CD8-positive, alpha-beta memory T cell (primary cell): ENCODE data around the gene CACNA1S. TPM values are rescaled to one million over a fixed set of nuclear protein-coding genes. Genes with fewer than 3 reads are reported as not detected.

Experiments used
- CTCF ChIA-PET: fragments of 350-600 bp; sonication (Branson Sonifier 250); formaldehyde crosslinking; loops from one replicate; lab custom pipeline; 2021; ENCODE audit warnings: antibody characterized with exemption; lab: Charles Lee
- POLR2A ChIA-PET: fragments of 350-600 bp; sonication (Branson Sonifier 250); formaldehyde crosslinking; loops from one replicate; lab custom pipeline; 2021; ENCODE audit warnings: antibody characterized with exemption; lab: Charles Lee
- DNase-seq, 5 donors: peaks; one replicate each; pipeline versions ENCODE4 v3.0.0 to v3.0.0-alpha.2; 2020 to 2022; ENCODE audit warnings: mixed read lengths in 1 of 5
- H3K27ac ChIP-seq: one replicate; pipeline ENCODE4 v1.7.0; 2013; ENCODE audit warnings: low read depth, mild to moderate bottlenecking, low read length, moderate library complexity
- H3K27me3 ChIP-seq: 2 replicates; pipeline ENCODE4 v1.7.0; 2013; ENCODE audit warnings: low read length, mild to moderate bottlenecking; ENCODE audit not compliant: insufficient read depth, poor library complexity, severe bottlenecking
- H3K36me3 ChIP-seq: 2 replicates; pipeline ENCODE4 v1.7.0; 2013; ENCODE audit warnings: mild to moderate bottlenecking, low read length, moderate library complexity; ENCODE audit not compliant: insufficient read depth
- H3K4me1 ChIP-seq: 2 replicates; pipeline ENCODE4 v1.7.0; 2013; ENCODE audit warnings: mild to moderate bottlenecking, low read length, moderate library complexity; ENCODE audit not compliant: insufficient read depth
- H3K4me3 ChIP-seq: 2 replicates; pipeline ENCODE4 v1.7.0; 2013; ENCODE audit warnings: mild to moderate bottlenecking, low read length
- H3K9me3 ChIP-seq: 2 replicates; pipeline ENCODE4 v1.7.0; 2013; ENCODE audit warnings: mild to moderate bottlenecking, low read length
- H3K27ac Mint-ChIP-seq, 8 donors: one replicate each; pipeline ENCODE4 v1.8.0; 2020 to 2021; ENCODE audit warnings: mixed read lengths in 8 of 8, mild to moderate bottlenecking in 6 of 8, inconsistent platforms in 3 of 8, moderate library complexity in 3 of 8
- H3K27me3 Mint-ChIP-seq, 2 donors: one replicate each; pipeline ENCODE4 v1.8.0; 2020 to 2021; ENCODE audit warnings: mixed read lengths in 2 of 2, mild to moderate bottlenecking in 1 of 2, moderate library complexity in 1 of 2
- H3K36me3 Mint-ChIP-seq, 3 donors: one replicate each; pipeline ENCODE4 v1.8.0; 2020 to 2021; ENCODE audit warnings: mixed read lengths in 3 of 3, inconsistent platforms in 1 of 3, mild to moderate bottlenecking in 1 of 3
- H3K4me1 Mint-ChIP-seq, 3 donors: one replicate each; pipeline ENCODE4 v1.8.0; 2020 to 2021; ENCODE audit warnings: mixed read lengths in 3 of 3, inconsistent platforms in 1 of 3, mild to moderate bottlenecking in 1 of 3
- H3K4me3 Mint-ChIP-seq, 7 donors: one replicate each; pipeline ENCODE4 v1.8.0; 2020 to 2021; ENCODE audit warnings: mixed read lengths in 7 of 7, mild to moderate bottlenecking in 6 of 7, moderate library complexity in 4 of 7, inconsistent platforms in 2 of 7
- H3K9me3 Mint-ChIP-seq, 5 donors: one replicate each; pipeline ENCODE4 v1.8.0; 2020 to 2022; ENCODE audit warnings: mixed read lengths in 5 of 5, mild to moderate bottlenecking in 3 of 5, moderate library complexity in 2 of 5, inconsistent platforms in 1 of 5
- polyA plus RNA-seq: library from polyadenylated mRNA; unstranded; fragments of 300-500 nt; fragmentation: Illumina TruSeq; gene quantifications from one replicate; pipeline ENCODE4 v1.2.3, GENCODE V29; 2021
- total RNA-seq, 2 experiments: library from RNA; stranded (reverse); gene quantifications; one replicate each; pipeline ENCODE4 v1.2.3, GENCODE V29; 2021

Gene CACNA1S
- total and polyA plus RNA-seq, 3 experiments from 2014 or later = not detected

- POLR2A ChIA-PET = interaction anchor here (1.1 to 1.7 kb wide), 2 partner anchors 9 to 13 kb away, joined by 3 read pairs; no protein-coding TSS in a partner anchor
- CTCF ChIA-PET = interaction anchor here (0.9 to 2.0 kb wide), 3 partner anchors 13 to 33 kb away, joined by 3 to 5 read pairs (median 5); no protein-coding TSS in a partner anchor
- Histone ChIP-seq H3K36me3 (peaks cover 4% of the 10 kb centered on the region), H3K27ac (no peak overlapping the region), H3K4me1 (peaks cover 74% of the 10 kb centered on the region), H3K27me3 (no peaks in the 10 kb centered on the region), H3K4me3 (no peak overlapping the region), H3K9me3 (no peaks in the 10 kb centered on the region)
- no peak for DNase-seq
- Mint-ChIP-seq H3K4me3 (peak overlapping the region in 1 of 7 donors; percentile 34), H3K4me1 (peaks cover 55 to 70% (median 58%) of the 10 kb centered on the region in 3 donors), H3K27ac (peak overlapping the region in 6 of 8 donors; percentile 30 to 75 (median 60)), H3K9me3 (no peaks in the 10 kb centered on the region), H3K27me3 (no peaks in the 10 kb centered on the region), H3K36me3 (peaks cover 0 to 39% (median 4%) of the 10 kb centered on the region in 3 donors)
Observed at GRCh38 chr1:201009962-201010645, 102.1 kb downstream of the CACNA1S start.

DNA sequence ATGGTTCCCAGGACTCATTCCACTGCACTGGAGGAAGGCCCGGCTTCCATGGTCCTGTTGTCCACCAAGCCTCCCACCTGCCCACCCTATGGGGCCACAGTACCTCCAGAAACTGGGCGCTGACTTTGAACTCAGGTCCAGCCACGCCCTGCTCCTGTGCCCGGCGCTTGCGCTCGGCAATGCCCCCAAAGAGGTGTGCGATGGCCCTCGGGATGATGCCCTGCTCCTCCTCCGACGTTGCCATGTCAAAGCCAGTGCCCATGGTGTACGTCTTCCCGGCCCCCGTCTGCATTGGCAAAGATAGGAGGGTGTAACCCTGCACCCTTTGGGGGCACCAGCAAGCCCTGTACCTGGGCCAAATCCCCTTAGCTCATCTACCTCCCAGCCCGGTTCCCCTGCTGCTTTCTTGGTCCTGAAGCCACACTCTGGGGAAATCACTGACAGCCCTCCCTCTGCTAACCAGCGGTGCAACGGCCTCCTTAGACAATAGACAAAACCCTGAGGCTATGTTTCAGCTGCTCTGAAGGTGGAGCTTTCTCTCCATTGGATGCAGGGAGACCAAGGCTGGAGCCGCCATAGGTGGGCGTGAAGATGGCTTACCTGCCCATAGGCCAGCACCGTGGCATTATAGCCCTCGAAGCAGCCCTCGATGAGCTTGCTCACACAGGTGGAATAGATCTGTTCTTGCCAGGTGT is 103.4 kb downstream of the CACNA1S start:
- H3K4me1 Mint-ChIP-seq = peaks cover 46 to 57% (median 50%) of the 10 kb centered on the region in 3 donors
- H3K27ac ChIP-seq = no peak overlapping the region
- H3K4me1 ChIP-seq = peaks cover 61% of the 10 kb centered on the region
- peaks cover 17% of the 10 kb centered on the region for H3K36me3 ChIP-seq
- peak overlapping the region in 1 of 7 donors; percentile 45 for H3K4me3 Mint-ChIP-seq
- no peak overlapping the region for H3K4me3 ChIP-seq
- H3K9me3 ChIP-seq = no peaks in the 10 kb centered on the region
- H3K36me3 Mint-ChIP-seq = peaks cover 0 to 34% (median 6%) of the 10 kb centered on the region in 3 donors
- no peak for DNase-seq
- no peaks in the 10 kb centered on the region for H3K27me3 ChIP-seq
- POLR2A ChIA-PET = interaction anchor here (1.1 kb wide), 1 partner anchor 11 kb away, joined by 3 read pairs; no protein-coding TSS in a partner anchor
- H3K27ac Mint-ChIP-seq = peak overlapping the region in 6 of 8 donors; percentile 14 to 72 (median 39)
- H3K27me3 Mint-ChIP-seq = no peaks in the 10 kb centered on the region
- no peaks in the 10 kb centered on the region for H3K9me3 Mint-ChIP-seq
- CTCF ChIA-PET = interaction anchor here (1.0 to 1.3 kb wide), 2 partner anchors 12 to 29 kb away, joined by 3 to 4 read pairs; no protein-coding TSS in a partner anchor

GRCh38 chr1:201007481-201007880 is 104.7 kb downstream of the CACNA1S start:
- peaks cover 0 to 27% (median 6%) of the 10 kb centered on the region in 3 donors for H3K36me3 Mint-ChIP-seq
- no peaks in the 10 kb centered on the region for H3K27me3 Mint-ChIP-seq
- peaks cover 48% of the 10 kb centered on the region for H3K4me1 ChIP-seq

DNA sequence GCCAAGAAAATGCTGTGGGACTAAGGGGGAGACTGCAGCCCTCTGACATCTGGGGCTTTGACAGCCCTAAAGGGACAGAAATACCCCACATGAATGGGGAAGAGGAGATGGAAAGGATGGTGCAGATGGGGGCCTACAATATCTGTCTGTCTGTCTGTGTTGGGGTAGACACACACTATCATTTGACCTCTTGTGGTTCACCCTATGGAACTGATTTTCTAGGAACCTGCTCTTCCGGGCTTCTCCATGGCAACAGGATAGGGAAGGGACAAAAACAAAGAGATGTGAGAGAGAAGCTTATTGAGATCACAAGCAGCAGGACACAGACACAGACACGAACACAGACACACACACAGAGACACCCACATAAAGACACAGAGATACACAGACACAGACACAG is 105.8 kb downstream of the CACNA1S start:
- Mint-ChIP-seq H3K9me3 (no peaks in the 10 kb centered on the region), H3K27me3 (no peaks in the 10 kb centered on the region), H3K4me1 (peaks cover 26 to 34% (median 28%) of the 10 kb centered on the region in 3 donors), H3K4me3 (no peak overlapping the region), H3K36me3 (peaks cover 3 to 22% (median 14%) of the 10 kb centered on the region in 3 donors), H3K27ac (no peak overlapping the region)
- no peaks in the 10 kb centered on the region for H3K27me3 ChIP-seq
- peaks cover 37% of the 10 kb centered on the region for H3K36me3 ChIP-seq
- DNase-seq = no peak
- CTCF ChIA-PET = interaction anchor here (1.2 kb wide), 1 partner anchor 36 kb away, joined by 3 read pairs; no protein-coding TSS in a partner anchor
- peaks cover 37% of the 10 kb centered on the region for H3K4me1 ChIP-seq
- H3K9me3 ChIP-seq = no peaks in the 10 kb centered on the region
- H3K4me3 ChIP-seq = no peak overlapping the region
- POLR2A ChIA-PET = interaction anchor here (0.6 kb wide), 1 partner anchor 570 kb away, joined by 4 read pairs; no protein-coding TSS in a partner anchor
- no peak overlapping the region for H3K27ac ChIP-seq

More at GRCh38 chr1:201007481-201007880, 104.7 kb downstream of the CACNA1S start:
- H3K27me3 ChIP-seq = no peaks in the 10 kb centered on the region
- Mint-ChIP-seq H3K4me1 (peaks cover 36 to 44% (median 38%) of the 10 kb centered on the region in 3 donors), H3K27ac (no peak overlapping the region), H3K9me3 (no peaks in the 10 kb centered on the region), H3K4me3 (no peak overlapping the region)
- DNase-seq = no peak
- CTCF ChIA-PET = no interaction called here
- H3K4me3 ChIP-seq = no peak overlapping the region
- POLR2A ChIA-PET = no interaction called here
- H3K27ac ChIP-seq = no peak overlapping the region
- no peaks in the 10 kb centered on the region for H3K9me3 ChIP-seq
- peaks cover 30% of the 10 kb centered on the region for H3K36me3 ChIP-seq

DNA sequence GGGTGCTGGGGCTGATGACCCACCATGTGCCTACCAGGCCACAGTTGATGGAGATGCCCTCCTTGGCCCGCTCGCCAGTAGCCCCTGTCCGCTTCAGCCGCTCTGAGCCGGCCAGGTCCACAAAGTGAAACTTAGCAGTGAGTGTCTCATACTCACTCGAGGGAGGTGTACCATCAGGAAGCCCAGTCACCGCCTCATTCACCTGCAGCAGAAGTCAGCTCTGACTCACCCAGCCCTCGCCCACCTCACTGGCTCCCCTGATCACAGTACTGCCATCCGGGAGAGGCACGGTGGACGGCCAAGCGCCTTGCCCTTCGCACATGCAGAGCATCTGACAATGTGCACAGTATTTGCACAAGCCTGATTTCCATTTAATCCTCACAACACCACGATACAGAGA is 107.5 kb downstream of the CACNA1S start:
- Mint-ChIP-seq H3K27me3 (no peaks in the 10 kb centered on the region), H3K4me1 (peaks cover 15 to 18% (median 18%) of the 10 kb centered on the region in 3 donors), H3K27ac (peak overlapping the region in 1 of 8 donors; percentile 43), H3K36me3 (peaks cover 3 to 25% (median 16%) of the 10 kb centered on the region in 3 donors), H3K4me3 (no peak overlapping the region), H3K9me3 (no peaks in the 10 kb centered on the region)
- CTCF ChIA-PET = interaction anchor here (0.9 to 1.9 kb wide), 5 partner anchors 8 to 37 kb away, joined by 3 to 8 read pairs (median 5); no protein-coding TSS in a partner anchor
- DNase-seq = no peak
- H3K36me3 ChIP-seq = peaks cover 37% of the 10 kb centered on the region
- H3K9me3 ChIP-seq = no peaks in the 10 kb centered on the region
- POLR2A ChIA-PET = no interaction called here
- H3K4me3 ChIP-seq = no peak overlapping the region
- peaks cover 20% of the 10 kb centered on the region for H3K4me1 ChIP-seq
- no peak overlapping the region for H3K27ac ChIP-seq
- no peaks in the 10 kb centered on the region for H3K27me3 ChIP-seq

GRCh38 chr1:201004154-201004553 is 108.1 kb downstream of the CACNA1S start:
- Mint-ChIP-seq H3K27me3 (no peaks in the 10 kb centered on the region), H3K36me3 (peaks cover 3 to 25% (median 13%) of the 10 kb centered on the region in 3 donors), H3K9me3 (no peaks in the 10 kb centered on the region), H3K27ac (peak overlapping the region in 1 of 8 donors; percentile 10), H3K4me3 (no peak overlapping the region), H3K4me1 (peaks cover 10 to 13% (median 12%) of the 10 kb centered on the region in 3 donors)
- H3K4me3 ChIP-seq = no peak overlapping the region
- no peak overlapping the region for H3K27ac ChIP-seq
- DNase-seq = no peak
- H3K4me1 ChIP-seq = peaks cover 16% of the 10 kb centered on the region
- ChIA-PET CTCF (interaction anchor here (0.9 to 1.9 kb wide), 5 partner anchors 9 to 38 kb away, joined by 3 to 8 read pairs (median 4); no protein-coding TSS in a partner anchor), POLR2A (no interaction called here)
- H3K27me3 ChIP-seq = no peaks in the 10 kb centered on the region
- no peaks in the 10 kb centered on the region for H3K9me3 ChIP-seq
- peaks cover 41% of the 10 kb centered on the region for H3K36me3 ChIP-seq

DNA sequence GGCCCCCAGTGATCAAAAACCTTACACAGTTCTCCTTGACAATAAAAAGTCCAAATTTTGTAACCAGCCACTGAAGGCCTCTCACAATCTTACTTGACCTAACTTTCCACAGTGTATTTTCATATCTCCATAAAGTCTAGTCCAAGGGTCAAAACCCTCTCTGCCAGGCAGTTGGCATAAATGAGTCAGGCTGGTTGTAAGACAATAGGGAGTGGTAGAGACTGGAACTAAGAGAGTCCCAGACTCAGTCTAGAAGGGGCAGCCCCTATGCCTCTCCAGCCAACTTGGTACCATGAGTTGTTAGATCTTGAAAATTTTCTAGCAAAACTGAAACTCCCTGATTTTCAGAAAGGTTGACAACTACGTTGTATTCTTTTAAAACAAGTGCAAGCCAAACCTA is 109.7 kb downstream of the CACNA1S start:
- Histone ChIP-seq H3K36me3 (peaks cover 51% of the 10 kb centered on the region), H3K9me3 (no peaks in the 10 kb centered on the region), H3K27me3 (no peaks in the 10 kb centered on the region), H3K27ac (no peak overlapping the region), H3K4me3 (no peak overlapping the region), H3K4me1 (no peaks in the 10 kb centered on the region)
- peak overlapping the region in 3 of 8 donors; percentile 47 to 75 (median 51) for H3K27ac Mint-ChIP-seq
- no peak overlapping the region for H3K4me3 Mint-ChIP-seq
- H3K36me3 Mint-ChIP-seq = peaks cover 3 to 32% (median 16%) of the 10 kb centered on the region in 3 donors
- no peaks in the 10 kb centered on the region for H3K27me3 Mint-ChIP-seq
- DNase-seq = no peak
- ChIA-PET CTCF (interaction anchor here (0.6 kb wide), 1 partner anchor 18 kb away, joined by 3 read pairs; no protein-coding TSS in a partner anchor), POLR2A (no interaction called here)
- H3K4me1 Mint-ChIP-seq = peaks cover 0 to 6% (median 4%) of the 10 kb centered on the region in 3 donors
- no peaks in the 10 kb centered on the region for H3K9me3 Mint-ChIP-seq
